Heart left ventricle (tissue), 16 donors: ENCODE measurements around the gene SURF6. TPM values are rescaled to one million over a fixed set of nuclear protein-coding genes. Genes with fewer than 3 reads are reported as not detected.
A peak's percentile ranks its signal among the peaks of the same experiment; 100 is the strongest.
"Not testable (repeated sequence)": the region's sequence is repeated elsewhere in the genome, so short reads cannot be mapped to it uniquely, and the experiment has no call there.

Experiments used
- ATAC-seq, 4 donors: fragments of 200-7000 bp; cut with Tn5 transposase; one replicate each; pipeline ENCODE4 v1.9.1; 2020 to 2022; ENCODE audit warnings: moderate library complexity in 4 of 4, mild to moderate bottlenecking in 3 of 4, moderate number of reproducible peaks in 1 of 4
- DNase-seq, 5 donors: peaks; one replicate each; pipeline ENCODE4 v3.0.0-alpha.2; 2020
- H3K27ac ChIP-seq, 12 donors: fragments of 200-600 bp; sonication (generic) in 4 of 12; one replicate each; pipeline versions ENCODE4 v1.5.0 to v1.8.0; 2016 to 2022; ENCODE audit warnings: mild to moderate bottlenecking in 2 of 12
- H3K27me3 ChIP-seq, 9 donors: fragments of 200-600 bp; sonication (generic) in 2 of 9; one replicate each; pipeline versions ENCODE4 v1.5.1 to v1.8.0; 2016 to 2022; ENCODE audit warnings: mild to moderate bottlenecking in 3 of 9
- H3K36me3 ChIP-seq, 9 donors: fragments of 200-600 bp; sonication (generic) in 2 of 9; one replicate each; pipeline versions ENCODE4 v1.5.0 to v1.8.0; 2018 to 2022; ENCODE audit warnings: mild to moderate bottlenecking in 2 of 9
- H3K4me1 ChIP-seq, 12 donors: fragments of 200-600 bp; sonication (generic) in 4 of 12; one replicate each; pipeline versions ENCODE4 v1.5.0 to v1.8.0; 2016 to 2022; ENCODE audit warnings: mild to moderate bottlenecking in 3 of 12
- H3K4me3 ChIP-seq, 12 donors: fragments of 200-600 bp; sonication (generic) in 4 of 12; one replicate each; pipeline versions ENCODE4 v1.5.0 to v1.8.0; 2017 to 2022; ENCODE audit warnings: mild to moderate bottlenecking in 9 of 12, moderate library complexity in 4 of 12
- H3K9me3 ChIP-seq, 12 donors: fragments of 200-600 bp; sonication (generic) in 4 of 12; one replicate each; pipeline versions ENCODE4 v1.5.0 to v1.8.0; 2016 to 2022; ENCODE audit warnings: mild to moderate bottlenecking in 1 of 12
- CTCF ChIP-seq, 12 donors: fragments of 200-600 bp; sonication (generic) in 4 of 12; IDR thresholded peaks; one replicate each; pipeline versions ENCODE4 v1.5.0 to v1.8.0; 2018 to 2022; ENCODE audit warnings: antibody characterized with exemption in 12 of 12, mild to moderate bottlenecking in 5 of 12
- POLR2A ChIP-seq, 2 donors: fragments of 450-650 bp; IDR thresholded peaks; one replicate each; pipeline ENCODE4 v1.6.1; 2017; ENCODE audit warnings: antibody characterized with exemption in 2 of 2, mild to moderate bottlenecking in 2 of 2, moderate library complexity in 2 of 2
- WGBS, 4 donors: extraction: QIAGEN DNeasy Blood & Tissue Kit in 2 of 4; methylation state at CpG; one replicate each; pipeline versions ENCODE4 v1.1.5 to v1.1.7; 2013 to 2018; 5-methylcytosine and 5-hydroxymethylcytosine counted together
- intact Hi-C, 10 donors: fragments of 100-400 bp; cut with DNase I; formaldehyde crosslinking; loops; one replicate each; pipeline versions ENCODE4 v1.11.1 to v1.14.2; 2022
- polyA plus RNA-seq, 2 donors: library from polyadenylated mRNA; stranded (reverse); fragments of 200-250 nt; gene quantifications; one replicate each; pipeline ENCODE4 v1.2.3, GENCODE V29; 2013
- total RNA-seq, 9 donors: library from RNA; depleted of rRNA in 2 of 9; stranded (reverse); fragments of >200 nt in 2 of 9; fragmentation: NEBNext Ultra II Directional in 3 of 9; extraction: Animal tissue kit (Norgen Biotek cat#: 25700) in 3 of 9; gene quantifications; one replicate each; pipeline versions ENCODE4 v1.1.0 to v1.2.4, GENCODE V29; 2016 to 2023
- donor health status: ischemic (EF 13 %, LVEDD 7.1; RV severe dilation, severe dysfunction).
- donor health status: healthy with polysubstance abuse.
- donor health status: DM: no; HTN: yes; CAD: no.
- donor health status: DM: no; HTN: no; CAD: no.
- donor health status: ischemic (EF 25% LVEDD 6.9; RV normal size, moderate dysfunction).
- donor health status: ischemic (EF 25% LVEDD 5.7; RV mildly dilated, moderate dysfunction).
- donor health status: healthy.
- donor health status: DM: yes; HTN: yes; CAD: no.
- donor health status: ischemic (EF 35%, LVEDD 5.7; RV mildly dilated, moderate dysfunction).
- donor health status: nonischemic (EF 11% LVEDD 7.7; RV severe dilation, severe dysfunction).
- donor health status: DM: yes; HTN: yes; CAD: no.
- donor health status: PGD.
- donor health status: ischemic (EF 29% LVEDD 5.4; RV normal size, mild dysfunction).
- donor health status: nonischemic (EF 23%, LVEDD 6.1; RV moderate dilation, normal function).

Gene SURF6
- total and polyA plus RNA-seq, 11 donors = 9.2 to 19.6 (median 11.1) TPM

- no peak for DNase-seq
- 78 to 85% (median 83%) methylated on average over 14 of the region's 14 CpGs for WGBS, 4 donors
Measured at GRCh38 chr9:133322701-133323100, 13.3 kb downstream of the SURF6 start.

GRCh38 chr9:133321411-133321935 lies 14.5 kb downstream of the SURF6 start:
- WGBS, 4 donors = 54 to 70% (median 66%) methylated on average over 13 of the region's 13 CpGs
- Histone ChIP-seq H3K36me3 (no peaks in the 10 kb centered on the region), H3K4me3 (no peak overlapping the region), H3K9me3 (no peaks in the 10 kb centered on the region), H3K27ac (no peak overlapping the region), H3K27me3 (no peaks in the 10 kb centered on the region), H3K4me1 (no peaks in the 10 kb centered on the region)
- TF ChIP-seq POLR2A (IDR thresholded peaks at IDR 0.05) = no peak
- no peak for TF ChIP-seq CTCF (IDR thresholded peaks at IDR 0.05)
- no peak for DNase-seq
- ATAC-seq = no peak
- intact Hi-C loops = loop anchor here in 1 of 10 donors (10.0 kb wide), 1 partner anchor 47 kb away; the partner anchor contains the start of gene ABO

More at GRCh38 chr9:133322701-133323100, 13.3 kb downstream of the SURF6 start:
- Histone ChIP-seq H3K27me3 (no peaks in the 10 kb centered on the region), H3K4me3 (no peak overlapping the region), H3K9me3 (no peaks in the 10 kb centered on the region), H3K36me3 (no peaks in the 10 kb centered on the region), H3K4me1 (no peaks in the 10 kb centered on the region), H3K27ac (no peak overlapping the region)
- intact Hi-C loops = loop anchor here in 1 of 10 donors (10.0 kb wide), 1 partner anchor 48 kb away; the partner anchor contains the start of gene ABO
- no peak for TF ChIP-seq POLR2A (IDR thresholded peaks at IDR 0.05)
- TF ChIP-seq CTCF (IDR thresholded peaks at IDR 0.05) = no peak
- no peak for ATAC-seq

GRCh38 chr9:133320421-133320881 lies 15.5 kb downstream of the SURF6 start:
- TF ChIP-seq POLR2A (IDR thresholded peaks at IDR 0.05) (no peak), CTCF (IDR thresholded peaks at IDR 0.05) (no peak)
- no peak overlapping the region for H3K4me3 ChIP-seq
- H3K27ac ChIP-seq = no peak overlapping the region
- no peaks in the 10 kb centered on the region for H3K27me3 ChIP-seq
- WGBS, 4 donors = 67 to 80% (median 79%) methylated on average over 8 to 13 of the region's 13 CpGs
- intact Hi-C loops = loop anchor here in 1 of 10 donors (10.0 kb wide), 1 partner anchor 46 kb away; the partner anchor contains the start of gene ABO
- H3K36me3 ChIP-seq = no peaks in the 10 kb centered on the region
- no peaks in the 10 kb centered on the region for H3K4me1 ChIP-seq
- no peaks in the 10 kb centered on the region for H3K9me3 ChIP-seq
- ATAC-seq = no peak
- DNase-seq = no peak

- H3K36me3 ChIP-seq, intact Hi-C loops, H3K27me3 ChIP-seq, H3K4me3 ChIP-seq, DNase-seq, H3K9me3 ChIP-seq, H3K4me1 ChIP-seq, H3K27ac ChIP-seq: not testable (repeated sequence)
- ATAC-seq = peak in 1 of 4 donors; percentile 26
- 81 to 87% (median 81%) methylated on average over 4 to 13 of the region's 13 CpGs for WGBS, 4 donors
Measured at GRCh38 chr9:133317551-133317950, 18.4 kb downstream of the SURF6 start.

GRCh38 chr9:133315997-133316396 lies 20.0 kb downstream of the SURF6 start:
- TF ChIP-seq POLR2A (IDR thresholded peaks at IDR 0.05) (no peak), CTCF (IDR thresholded peaks at IDR 0.05) (no peak)
- no peaks in the 10 kb centered on the region for H3K4me1 ChIP-seq
- intact Hi-C loops = no loop called here
- no peaks in the 10 kb centered on the region for H3K27me3 ChIP-seq
- H3K4me3 ChIP-seq = no peak overlapping the region
- H3K9me3 ChIP-seq = no peaks in the 10 kb centered on the region
- no peak for DNase-seq
- ATAC-seq = no peak
- H3K27ac ChIP-seq = no peak overlapping the region
- no peaks in the 10 kb centered on the region for H3K36me3 ChIP-seq
- WGBS, 4 donors = 46 to 85% (median 69%) methylated on average over 2 of the region's 2 CpGs
